H9 (cell line): ENCODE data around the gene NAT14. TPM values are rescaled to one million over a fixed set of nuclear protein-coding genes. Genes with fewer than 3 reads are reported as not detected.

Experiments
- DNase-seq: peaks from one replicate; pipeline ENCODE4 v3.0.0-alpha.2; 2017
- H2AFZ ChIP-seq: one replicate; pipeline ENCODE4 v1.6.1; 2013; ENCODE audit warnings: mild to moderate bottlenecking, low read length, control low read depth, moderate library complexity
- H2AK5ac ChIP-seq: 2 replicates; pipeline ENCODE4 v1.6.1; 2013; ENCODE audit warnings: low read length, control low read depth, mixed read lengths; ENCODE audit not compliant: insufficient read length
- H2BK120ac ChIP-seq: one replicate; pipeline ENCODE4 v1.6.1; 2013; ENCODE audit warnings: low read depth, mild to moderate bottlenecking, low read length, control low read depth, inconsistent platforms; ENCODE audit not compliant: poor library complexity, severe bottlenecking
- H2BK12ac ChIP-seq: 2 replicates; pipeline ENCODE4 v1.6.1; 2013; ENCODE audit warnings: low read length, control low read depth, mixed read lengths, low read depth; ENCODE audit not compliant: insufficient read length
- H2BK15ac ChIP-seq: 2 replicates; pipeline ENCODE4 v1.6.1; 2013; ENCODE audit warnings: low read depth, low read length, control low read depth
- H2BK20ac ChIP-seq: one replicate; pipeline ENCODE4 v1.6.1; 2013; ENCODE audit warnings: low read depth, mild to moderate bottlenecking, low read length, control low read depth, inconsistent platforms; ENCODE audit not compliant: poor library complexity, severe bottlenecking
- H2BK5ac ChIP-seq: 2 replicates; pipeline ENCODE4 v1.6.1; 2013; ENCODE audit warnings: low read length, control low read depth, mixed read lengths; ENCODE audit not compliant: insufficient read length
- H3K14ac ChIP-seq: 2 replicates; pipeline ENCODE4 v1.6.1; 2013; ENCODE audit warnings: low read length, control low read depth; ENCODE audit not compliant: insufficient read depth
- H3K18ac ChIP-seq: 2 replicates; pipeline ENCODE4 v1.6.1; 2013; ENCODE audit warnings: low read depth, mild to moderate bottlenecking, mixed read lengths, low read length, control low read depth; ENCODE audit not compliant: insufficient read length
- H3K23ac ChIP-seq: 2 replicates; pipeline ENCODE4 v1.6.1; 2013; ENCODE audit warnings: low read length, control low read depth, mixed read lengths, low read depth; ENCODE audit not compliant: insufficient read length
- H3K23me2 ChIP-seq: 2 replicates; pipeline ENCODE4 v1.6.1; 2013; ENCODE audit warnings: low read depth, mild to moderate bottlenecking, mixed read lengths, low read length, control low read depth; ENCODE audit not compliant: insufficient read length, poor library complexity, severe bottlenecking
- H3K27ac ChIP-seq: 2 replicates; pipeline ENCODE4 v1.5.1; 2013; ENCODE audit warnings: low read length, control low read depth, mixed read lengths, low read depth; ENCODE audit not compliant: insufficient read length
- H3K27me3 ChIP-seq: 2 replicates; pipeline ENCODE4 v1.6.1; 2013; ENCODE audit warnings: low read length, control low read depth, inconsistent platforms; ENCODE audit not compliant: insufficient read depth
- H3K4ac ChIP-seq: 2 replicates; pipeline ENCODE4 v1.6.1; 2013; ENCODE audit warnings: low read depth, mild to moderate bottlenecking, control low read depth, inconsistent platforms, low read length, moderate library complexity
- H3K4me1 ChIP-seq: 2 replicates; pipeline ENCODE4 v1.6.1; 2013; ENCODE audit warnings: low read length, control low read depth, inconsistent platforms; ENCODE audit not compliant: insufficient read depth
- H3K4me2 ChIP-seq: 2 replicates; pipeline ENCODE4 v1.6.1; 2013; ENCODE audit warnings: low read length, control low read depth, mixed read lengths; ENCODE audit not compliant: insufficient read length, insufficient read depth
- H3K56ac ChIP-seq: 2 replicates; pipeline ENCODE4 v1.6.1; 2013; ENCODE audit warnings: low read depth, mild to moderate bottlenecking, mixed read lengths, low read length, control low read depth; ENCODE audit not compliant: insufficient read length
- H3K79me1 ChIP-seq: 2 replicates; pipeline ENCODE4 v1.6.1; 2013; ENCODE audit warnings: low read depth, mild to moderate bottlenecking, moderate library complexity, low read length, control low read depth, inconsistent platforms; ENCODE audit not compliant: insufficient read depth, poor library complexity, severe bottlenecking
- H3K79me2 ChIP-seq: 2 replicates; pipeline ENCODE4 v1.6.1; 2013; ENCODE audit warnings: low read length, control low read depth, inconsistent platforms; ENCODE audit not compliant: insufficient read depth
- H3K9ac ChIP-seq: 2 replicates; pipeline ENCODE4 v1.6.1; 2013; ENCODE audit warnings: low read length, control low read depth, mixed read lengths; ENCODE audit not compliant: insufficient read length; ENCODE audit errors: extremely low read depth
- H3K9me3 ChIP-seq: one replicate; pipeline ENCODE4 v1.6.1; 2013; ENCODE audit warnings: low read depth, low read length, inconsistent platforms; ENCODE audit not compliant: control insufficient read depth
- H3T11ph ChIP-seq: one replicate; pipeline ENCODE4 v1.6.1; 2013; ENCODE audit warnings: mild to moderate bottlenecking, low read length, control low read depth, inconsistent platforms
- H4K20me1 ChIP-seq: one replicate; pipeline ENCODE4 v1.6.1; 2013; ENCODE audit not compliant: control insufficient read depth, insufficient read length, insufficient read depth
- H4K5ac ChIP-seq: 2 replicates; pipeline ENCODE4 v1.6.1; 2013; ENCODE audit warnings: low read depth, mild to moderate bottlenecking, mixed read lengths, low read length, control low read depth; ENCODE audit not compliant: insufficient read length
- H4K8ac ChIP-seq: replicated peaks from 2 replicates; pipeline ENCODE4 v1.6.1; 2013; ENCODE audit warnings: low read length, control low read depth, mixed read lengths, low read depth; ENCODE audit not compliant: insufficient read length
- H4K91ac ChIP-seq: 2 replicates; pipeline ENCODE4 v1.6.1; 2013; ENCODE audit warnings: low read depth, mild to moderate bottlenecking, moderate library complexity, mixed read lengths, low read length, control low read depth; ENCODE audit not compliant: insufficient read length
- H3K27ac Mint-ChIP-seq, 3 experiments: 2 replicates in 2 of 3; 3 replicates in 1 of 3; pipeline ENCODE4 v1.8.0; 2020 to 2021; ENCODE audit warnings: mixed read lengths in 3 of 3, mild to moderate bottlenecking in 1 of 3, moderate library complexity in 1 of 3
- H3K27me3 Mint-ChIP-seq: 2 replicates; pipeline ENCODE4 v1.8.0; 2021; ENCODE audit warnings: low read depth, mild to moderate bottlenecking, moderate library complexity, mixed read lengths
- H3K36me3 Mint-ChIP-seq, 3 experiments: 2 replicates in 2 of 3; 3 replicates in 1 of 3; pipeline ENCODE4 v1.8.0; 2020 to 2021; ENCODE audit warnings: low read depth in 3 of 3, mixed read lengths in 3 of 3; ENCODE audit not compliant: insufficient read depth in 1 of 3
- H3K4me1 Mint-ChIP-seq, 2 experiments: 2 replicates each; pipeline ENCODE4 v1.8.0; 2020; ENCODE audit warnings: mixed read lengths in 2 of 2
- H3K4me3 Mint-ChIP-seq, 2 experiments: 2 replicates in 1 of 2; 3 replicates in 1 of 2; pipeline ENCODE4 v1.8.0; 2020 to 2021; ENCODE audit warnings: mild to moderate bottlenecking in 2 of 2, mixed read lengths in 2 of 2, moderate library complexity in 1 of 2
- H3K9me3 Mint-ChIP-seq, 2 experiments: 2 replicates in 1 of 2; 3 replicates in 1 of 2; pipeline ENCODE4 v1.8.0; 2020; ENCODE audit warnings: mild to moderate bottlenecking in 2 of 2, mixed read lengths in 2 of 2, moderate library complexity in 1 of 2
- CTCF ChIP-seq: fragments of 200-600 bp; sonication (generic); conservative IDR thresholded peaks from 3 replicates; pipeline ENCODE4 v1.8.0; 2021; ENCODE audit warnings: antibody characterized with exemption, mild to moderate bottlenecking
- WGBS: extraction: QIAGEN DNeasy Blood & Tissue Kit; methylation state at CpG from one replicate; pipeline ENCODE4 v1.1.7; 2013; ENCODE audit warnings: missing lambda C conversion rate, low lambda C conversion rate, mixed read lengths; ENCODE audit not compliant: insufficient read length; ENCODE audit errors: extremely low coverage; 5-methylcytosine and 5-hydroxymethylcytosine counted together
- total RNA-seq: library from RNA; stranded (reverse); gene quantifications from 2 replicates; pipeline ENCODE4 v1.2.1, GENCODE V29; 2021

The NAT14 gene
- total RNA-seq, 1 experiment from 2014 or later, result 51.2 TPM

GRCh38 chr19:55516878-55517620 is 32.1 kb downstream of the NAT14 start:
- no peak overlapping the region for H3K9ac ChIP-seq
- no peaks in the 10 kb centered on the region for H4K20me1 ChIP-seq
- no peak overlapping the region; a peak in 1 of 7 replicates for H3K27ac Mint-ChIP-seq
- no peak overlapping the region for H3K27ac ChIP-seq
- no CpG with 5 or more reads among the region's 61 CpGs for WGBS
- no peak overlapping the region for H2BK5ac ChIP-seq
- peak overlapping the region; percentile 43 to 57 for H3K4me3 Mint-ChIP-seq
- H4K91ac ChIP-seq, result no peak overlapping the region
- peaks cover 4 to 7% of the 10 kb centered on the region in 2 experiments for H3K4me1 Mint-ChIP-seq
- peak overlapping the region; percentile 61 for H3K18ac ChIP-seq
- peak overlapping the region; percentile 39; the same call in 1 of the 2 replicates for H3K14ac ChIP-seq
- H3K79me2 ChIP-seq, result no peaks in the 10 kb centered on the region
- peaks cover 29% of the 10 kb centered on the region for H3K27me3 Mint-ChIP-seq
- no peaks in the 10 kb centered on the region for H3K4me1 ChIP-seq
- H2BK12ac ChIP-seq, result no peak overlapping the region
- no peaks in the 10 kb centered on the region for H3K79me1 ChIP-seq
- H3K9me3 Mint-ChIP-seq, result no peaks in the 10 kb centered on the region
- H3K56ac ChIP-seq, result no peak overlapping the region
- H3K4me2 ChIP-seq, result peak overlapping the region; percentile 34
- peak; percentile 91 for DNase-seq
- peaks cover 3% of the 10 kb centered on the region for H3K23me2 ChIP-seq
- no peak overlapping the region for H4K5ac ChIP-seq
- no peak overlapping the region for H3T11ph ChIP-seq
- H3K27me3 ChIP-seq, result no peaks in the 10 kb centered on the region
- H2AK5ac ChIP-seq, result no peak overlapping the region
- H3K4ac ChIP-seq, result no peak overlapping the region
- no peak overlapping the region for H4K8ac ChIP-seq
- TF ChIP-seq CTCF, result peak; percentile 84
- H2BK20ac ChIP-seq, result no peak overlapping the region
- no peaks in the 10 kb centered on the region for H3K9me3 ChIP-seq
- H2AFZ ChIP-seq, result no peak overlapping the region
- H3K23ac ChIP-seq, result no peak overlapping the region
- no peaks in the 10 kb centered on the region for H3K36me3 Mint-ChIP-seq
- H2BK15ac ChIP-seq, result no peak overlapping the region
- no peak overlapping the region for H2BK120ac ChIP-seq
